ENCODE data around the gene RGS5.

RGS5 gene

DNA sequence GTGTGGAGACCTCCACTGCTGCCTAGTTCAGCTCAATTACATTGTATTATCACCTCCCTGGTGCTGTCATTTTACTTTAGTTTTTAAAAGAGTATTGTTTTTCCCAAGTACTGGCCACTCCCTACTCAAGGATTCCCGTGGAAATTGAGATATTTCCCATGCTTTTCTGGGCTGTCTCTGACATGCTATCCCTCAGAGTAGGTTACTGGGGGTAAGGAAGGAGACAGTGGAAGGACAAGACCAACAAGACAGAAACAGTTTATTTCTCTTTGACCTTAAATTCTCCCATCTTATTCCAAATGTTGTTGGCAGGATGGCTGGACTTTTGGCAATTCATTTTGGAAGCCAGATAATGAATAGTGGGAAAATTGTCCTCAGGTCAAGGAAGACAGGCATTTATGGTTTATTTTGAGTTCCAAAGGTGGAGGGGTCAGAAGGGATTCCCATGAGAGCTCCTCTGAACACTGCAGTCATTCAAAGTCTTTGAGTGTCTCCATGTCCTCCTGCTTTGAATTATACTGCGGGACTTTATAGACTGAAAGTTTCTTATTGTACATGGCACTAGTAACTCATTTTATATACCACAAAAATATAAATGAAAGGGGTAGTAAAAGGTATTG is 20.3 kb downstream of the RGS5 start:
- no peak for DNase-seq (ENCODE audit: low read depth in 2 of 3, low spot score in 2 of 3)

DNA sequence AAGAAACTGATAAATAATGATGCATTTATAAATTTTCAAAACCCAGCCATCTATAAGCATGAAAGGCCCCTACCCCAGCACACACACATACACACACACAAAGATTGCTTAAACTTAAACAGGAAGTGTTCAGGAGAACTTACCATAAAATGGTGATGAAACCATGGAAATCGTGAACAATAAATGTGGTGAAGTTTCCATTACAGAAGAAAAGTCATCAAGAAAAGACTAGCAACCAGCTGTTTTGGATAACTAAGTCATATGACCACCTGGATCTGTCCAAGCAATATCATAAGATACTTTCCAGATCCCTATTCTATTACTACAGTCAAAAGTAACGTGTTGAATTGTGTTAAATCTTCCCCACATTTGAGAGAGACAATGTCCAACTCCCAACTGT is 24.1 kb downstream of the RGS5 start:
- DNase-seq (ENCODE audit: low read depth in 2 of 3, low spot score in 2 of 3), result no peak

DNA sequence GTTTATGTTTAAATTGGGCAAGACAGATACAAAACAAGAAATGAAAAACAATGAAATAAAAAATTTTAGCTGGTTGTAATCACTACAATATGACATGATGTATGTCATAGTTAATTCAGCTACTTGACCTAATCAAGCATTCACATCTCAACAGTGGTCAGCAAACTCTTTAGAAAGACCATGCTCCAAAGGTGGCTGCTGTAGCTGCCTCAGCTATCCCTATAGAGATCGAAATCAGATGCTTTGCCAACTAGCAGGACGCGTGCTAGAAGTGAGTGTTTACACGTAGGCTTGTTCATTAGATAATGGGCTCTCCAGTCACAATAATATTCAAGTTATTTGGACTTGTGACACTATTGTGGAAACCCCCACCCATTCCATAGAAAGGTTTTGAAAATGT is 25.9 kb downstream of the RGS5 start:
- DNase-seq (ENCODE audit: low read depth in 2 of 3, low spot score in 2 of 3), result no peak

DNA sequence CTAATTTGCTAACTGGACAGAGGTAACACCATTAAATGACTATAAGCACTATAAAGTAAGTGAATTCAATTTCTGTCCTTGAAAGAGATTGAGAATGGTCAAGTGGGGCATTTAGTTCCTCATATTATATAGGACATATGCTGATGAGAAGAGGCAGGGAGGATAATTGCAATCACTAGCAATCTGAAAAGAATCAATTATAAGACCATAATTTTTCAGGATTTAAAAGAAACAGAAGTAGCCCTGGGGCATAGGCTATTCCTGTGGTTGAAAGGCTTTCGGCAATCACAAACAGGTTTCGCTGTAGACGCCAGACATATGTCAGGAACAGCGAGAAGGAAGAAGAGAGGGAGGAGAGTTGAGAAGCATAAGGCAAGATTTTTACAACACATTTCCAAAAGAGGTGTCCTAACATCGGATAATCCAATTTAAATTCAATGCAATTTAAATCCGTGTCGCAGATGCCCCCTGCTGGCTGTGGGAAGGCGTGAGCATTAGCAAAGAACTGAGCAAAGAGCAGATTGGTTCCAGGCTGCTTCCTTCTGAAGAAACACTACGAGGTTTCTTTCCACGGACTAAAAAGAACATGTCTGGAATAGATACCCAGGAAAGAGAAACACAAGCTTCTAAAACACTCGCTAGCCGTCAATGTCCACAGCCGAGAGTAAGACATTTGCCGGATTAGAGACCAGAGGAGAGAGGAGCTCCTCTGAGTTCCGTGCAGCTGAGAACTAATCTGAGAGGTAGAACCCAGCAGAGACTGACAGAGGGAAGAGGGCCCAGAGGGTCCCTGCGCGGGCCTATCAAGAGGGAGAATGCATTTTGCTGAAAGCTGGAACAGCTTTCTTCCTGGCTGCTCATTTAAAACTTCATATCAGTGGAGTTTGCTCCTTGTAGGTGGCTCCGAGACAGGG is 27.9 kb downstream of the RGS5 start:
- peak in 2 of 3 experiments; percentile 2 to 7 for DNase-seq (ENCODE audit: low read depth in 2 of 3, low spot score in 2 of 3)

DNA sequence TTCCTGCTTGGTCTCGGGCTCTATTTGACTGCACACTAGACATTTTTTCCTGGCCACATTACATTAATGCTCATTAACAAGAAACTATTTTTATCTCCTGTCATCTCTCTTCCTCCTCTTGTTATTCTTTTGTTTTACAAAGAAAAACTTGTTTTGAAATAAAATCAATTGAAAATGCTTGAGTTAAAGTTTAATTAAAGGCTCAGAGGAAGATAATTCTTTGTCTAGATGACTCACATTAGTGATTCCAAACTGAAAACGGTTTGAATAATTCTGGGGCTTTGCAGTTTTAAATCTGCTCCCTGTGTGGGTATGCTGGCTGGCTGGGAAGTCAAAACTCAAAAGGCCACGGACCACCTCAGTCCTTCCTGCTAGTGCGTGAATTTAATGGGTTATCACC is 29.6 kb downstream of the RGS5 start:
- DNase-seq (ENCODE audit: low read depth in 2 of 3, low spot score in 2 of 3), result no peak

DNA sequence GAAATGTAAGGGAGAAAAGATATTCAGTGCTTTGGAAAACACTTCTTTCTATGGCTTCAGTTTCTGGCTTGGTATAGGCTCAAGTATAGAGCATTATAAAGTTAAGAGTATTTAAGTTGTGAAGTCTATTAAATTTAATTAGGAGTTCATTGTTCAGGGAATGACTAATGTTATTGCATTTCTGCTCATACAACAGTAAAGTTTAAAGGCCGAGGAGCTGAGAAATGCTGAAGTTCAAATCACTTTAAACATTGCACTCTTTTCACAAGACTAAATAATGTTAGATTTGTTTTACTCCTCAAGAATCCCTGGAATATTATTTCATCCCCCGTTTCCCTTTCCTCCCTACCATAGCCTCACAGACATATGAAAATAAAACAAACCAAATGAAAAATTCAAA is 30.1 kb downstream of the RGS5 start:
- no peak for DNase-seq (ENCODE audit: low read depth in 2 of 3, low spot score in 2 of 3)

DNA sequence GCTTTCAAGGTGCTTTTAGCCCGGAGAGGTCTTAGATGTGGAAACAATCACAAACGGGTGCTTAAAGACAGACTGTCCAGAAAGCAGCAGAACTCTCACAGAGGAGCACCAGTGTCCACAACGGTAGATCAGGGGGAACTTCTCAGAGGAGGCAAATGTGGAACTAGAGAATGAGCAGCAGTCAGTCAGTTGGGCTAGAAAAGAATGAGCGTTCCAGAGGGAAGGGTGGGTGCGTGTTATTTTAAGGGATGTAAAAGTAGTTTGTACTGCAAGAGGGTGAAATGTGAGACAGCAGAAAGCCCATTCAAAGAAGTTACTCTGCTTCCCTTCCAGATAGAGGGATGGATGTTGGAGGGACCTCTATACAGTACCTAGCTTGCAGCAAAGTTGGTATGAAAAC is 30.9 kb downstream of the RGS5 start:
- DNase-seq (ENCODE audit: low read depth in 2 of 3, low spot score in 2 of 3), result no peak

DNA sequence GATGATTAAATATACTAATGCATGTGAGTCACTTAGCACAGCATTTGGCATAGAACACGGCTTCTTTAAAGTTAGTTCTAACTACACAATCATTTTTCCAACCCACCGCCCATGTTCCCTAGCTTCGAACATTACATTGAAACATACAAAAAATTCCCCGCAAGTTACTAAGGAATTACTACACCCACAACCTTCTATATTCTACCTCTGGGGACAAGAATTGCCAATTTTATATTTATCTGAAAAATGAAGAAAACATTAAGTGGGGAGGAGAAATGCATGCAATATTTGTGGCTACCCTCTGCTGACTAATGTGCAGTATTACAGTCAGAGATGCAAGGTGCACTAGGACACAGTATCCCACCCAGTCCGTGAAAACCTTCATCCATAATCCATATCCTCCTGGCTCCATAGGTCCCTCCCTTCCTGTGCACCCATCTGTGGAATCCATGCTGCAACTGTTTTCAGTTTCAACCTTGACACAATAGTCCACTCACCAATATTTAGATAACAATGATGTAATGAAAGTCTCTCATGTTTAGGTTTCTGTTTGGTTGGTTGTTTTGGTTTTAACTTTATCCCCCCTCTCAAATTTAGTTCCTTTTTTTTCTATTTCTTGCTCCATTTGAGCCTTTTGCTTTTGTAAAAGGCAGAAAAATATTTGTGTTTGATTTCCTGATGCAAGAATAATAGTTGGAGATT is 31.6 kb downstream of the RGS5 start:
- DNase-seq (ENCODE audit: low read depth in 2 of 3, low spot score in 2 of 3), result no peak

DNA sequence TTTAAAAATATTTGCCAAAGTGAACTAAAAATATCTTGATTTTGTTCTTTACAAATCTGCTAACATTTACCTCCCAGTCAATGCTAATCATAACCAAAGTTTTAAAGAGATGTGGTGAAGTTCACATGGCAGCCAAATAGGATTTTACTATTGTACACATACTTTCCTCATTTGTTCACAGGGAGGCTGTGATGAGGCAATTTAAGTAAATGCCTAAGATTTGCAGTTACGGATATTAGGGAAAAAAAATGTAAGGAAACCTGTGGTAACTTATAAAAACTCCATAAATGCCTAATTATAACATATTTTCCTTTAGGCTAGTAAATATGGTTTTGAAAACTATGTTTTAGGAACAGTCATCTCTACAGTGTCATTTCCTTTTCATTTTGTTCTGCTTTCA is 32.4 kb downstream of the RGS5 start:
- no peak for DNase-seq (ENCODE audit: low read depth in 2 of 3, low spot score in 2 of 3)

DNA sequence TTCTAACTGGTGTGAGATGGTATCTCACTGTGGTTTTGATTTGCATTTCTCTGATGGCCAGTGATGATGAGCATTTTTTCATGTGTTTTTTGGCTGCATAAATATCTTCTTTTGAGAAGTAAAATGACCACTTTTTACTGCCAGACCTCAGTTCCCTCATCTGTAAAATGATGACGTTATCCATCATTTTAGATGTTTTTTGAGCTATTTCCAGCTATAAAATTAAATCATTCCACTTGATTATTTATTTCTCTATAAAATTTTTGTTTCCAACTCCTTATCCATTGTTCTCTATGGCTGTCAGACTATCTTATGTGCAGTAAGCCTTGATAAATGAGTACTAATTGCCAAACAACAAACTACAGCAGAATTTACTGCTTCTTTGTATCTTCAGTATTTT is 33.2 kb downstream of the RGS5 start:
- DNase-seq (ENCODE audit: low read depth in 2 of 3, low spot score in 2 of 3), result no peak

DNA sequence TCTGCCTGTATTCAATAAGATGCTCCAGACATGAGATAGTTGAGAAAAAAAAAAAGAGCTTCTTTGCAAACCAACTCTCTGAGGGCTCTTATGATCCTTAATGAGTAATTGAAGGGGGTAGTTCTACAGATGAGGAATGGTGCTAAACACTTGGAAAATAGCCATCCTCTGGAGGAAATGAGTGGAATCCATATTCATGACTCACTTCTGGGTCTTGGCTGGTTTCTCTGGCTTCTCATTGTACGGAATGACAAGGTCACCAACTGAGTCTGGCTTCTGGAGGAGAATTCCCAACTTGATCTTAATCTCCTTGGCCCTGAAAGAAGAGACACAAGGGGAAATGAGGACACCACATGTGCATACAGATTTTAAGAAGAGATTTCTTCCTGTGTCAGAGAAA is 34.7 kb downstream of the RGS5 start:
- no peak for DNase-seq (ENCODE audit: low read depth in 2 of 3, low spot score in 2 of 3)

DNA sequence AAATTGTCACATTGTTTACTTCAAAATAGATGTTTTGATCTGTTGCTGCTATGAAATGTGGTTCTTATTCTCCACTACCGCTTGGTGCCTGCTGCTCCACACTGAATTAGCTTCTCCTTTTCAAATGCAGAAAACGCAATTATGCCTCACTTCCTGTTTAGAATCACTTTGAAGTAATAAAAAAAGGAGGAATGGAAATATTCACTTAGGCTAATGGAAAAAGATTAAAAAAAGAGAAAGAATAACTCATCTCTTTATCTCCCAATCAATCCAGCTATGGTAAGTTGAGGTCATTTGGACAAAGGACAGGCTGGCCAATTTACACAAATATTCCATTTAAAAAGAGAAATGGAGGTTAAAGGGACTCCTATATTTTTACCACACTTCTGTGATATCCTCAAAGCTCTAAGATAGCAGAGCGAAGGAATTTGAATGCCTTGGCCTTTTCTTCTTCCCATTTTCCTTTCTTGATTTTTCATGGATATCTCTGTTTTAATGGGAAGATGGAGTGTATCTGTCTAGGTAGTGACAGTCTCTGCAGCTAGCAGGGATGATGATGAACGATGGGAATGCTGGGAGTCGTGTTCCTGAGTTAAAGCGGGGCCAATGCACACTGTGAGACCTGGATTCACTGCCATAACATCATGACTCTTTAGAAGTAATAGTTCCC is 35.7 kb downstream of the RGS5 start:
- DNase-seq (ENCODE audit: low read depth in 2 of 3, low spot score in 2 of 3), result no peak

DNA sequence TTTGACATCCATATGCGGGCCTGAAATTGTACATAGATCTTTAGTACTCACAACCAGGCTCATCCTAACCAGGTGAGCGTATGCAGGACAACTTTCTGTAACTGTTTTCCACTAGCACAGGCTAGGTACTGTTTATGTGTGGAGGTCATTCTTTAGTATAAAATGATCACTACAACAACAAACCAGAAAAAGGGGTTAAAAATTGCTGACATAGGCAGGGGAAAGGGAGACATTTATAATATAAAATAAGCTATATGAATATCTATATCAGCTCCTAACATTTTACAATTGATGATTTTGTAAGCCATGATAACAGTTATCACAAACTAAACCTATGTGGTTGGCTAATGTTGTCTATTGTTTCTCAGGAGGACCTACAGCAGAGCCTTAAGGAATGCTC is 37.6 kb downstream of the RGS5 start:
- no peak for DNase-seq (ENCODE audit: low read depth in 2 of 3, low spot score in 2 of 3)

DNA sequence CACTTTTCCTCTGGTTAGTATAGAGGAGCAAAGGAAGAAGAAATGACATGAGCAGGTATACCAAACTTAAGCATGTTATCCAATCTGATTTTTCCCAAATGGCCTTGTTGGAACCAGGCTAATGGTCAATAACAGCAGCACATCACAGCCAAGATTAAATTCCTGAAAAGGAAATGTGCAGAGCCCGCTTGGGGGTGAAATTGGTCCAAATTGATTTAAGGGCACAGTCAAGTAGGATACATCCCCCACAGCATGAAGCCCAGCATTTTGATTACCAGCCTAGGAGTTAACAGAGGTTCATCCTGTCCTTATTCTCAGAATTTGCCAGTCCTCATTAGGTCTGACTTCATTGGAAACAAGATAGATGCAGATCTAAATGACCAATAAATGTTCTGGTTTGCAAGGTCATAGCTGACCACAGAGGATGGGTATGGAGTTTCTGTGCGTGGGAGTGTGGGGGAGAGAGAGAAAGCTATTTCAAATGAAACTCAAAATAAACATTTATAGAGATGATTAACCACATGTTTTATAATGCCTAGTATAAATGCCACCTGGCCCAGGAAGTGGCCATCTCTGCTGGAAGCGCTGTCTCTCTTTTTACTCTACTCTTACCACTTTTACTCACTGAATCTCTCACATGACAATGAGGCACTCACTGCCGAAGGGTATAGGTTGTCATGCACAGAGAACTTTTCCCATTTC is 38.7 kb downstream of the RGS5 start:
- no peak for DNase-seq (ENCODE audit: low read depth in 2 of 3, low spot score in 2 of 3)

DNA sequence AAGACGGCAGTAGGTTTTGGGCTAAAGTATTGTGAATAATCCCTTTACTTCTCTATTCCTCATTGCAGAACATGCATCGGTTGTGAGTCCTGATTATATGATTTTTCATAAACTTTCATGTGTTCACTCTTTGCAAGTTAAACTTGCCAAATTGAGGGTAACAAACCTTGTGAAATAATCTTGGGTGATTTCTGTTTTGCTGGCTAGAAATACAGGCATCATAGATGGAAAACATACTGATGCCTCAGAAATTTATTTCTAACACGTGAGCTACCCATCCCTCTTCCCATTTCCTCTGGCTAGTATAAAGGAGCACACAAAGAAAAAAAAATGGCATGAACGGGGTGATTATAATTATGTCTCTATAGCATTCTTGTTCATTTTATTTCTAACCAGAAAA is 39.6 kb downstream of the RGS5 start:
- DNase-seq (ENCODE audit: low read depth in 2 of 3, low spot score in 2 of 3), result no peak

DNA sequence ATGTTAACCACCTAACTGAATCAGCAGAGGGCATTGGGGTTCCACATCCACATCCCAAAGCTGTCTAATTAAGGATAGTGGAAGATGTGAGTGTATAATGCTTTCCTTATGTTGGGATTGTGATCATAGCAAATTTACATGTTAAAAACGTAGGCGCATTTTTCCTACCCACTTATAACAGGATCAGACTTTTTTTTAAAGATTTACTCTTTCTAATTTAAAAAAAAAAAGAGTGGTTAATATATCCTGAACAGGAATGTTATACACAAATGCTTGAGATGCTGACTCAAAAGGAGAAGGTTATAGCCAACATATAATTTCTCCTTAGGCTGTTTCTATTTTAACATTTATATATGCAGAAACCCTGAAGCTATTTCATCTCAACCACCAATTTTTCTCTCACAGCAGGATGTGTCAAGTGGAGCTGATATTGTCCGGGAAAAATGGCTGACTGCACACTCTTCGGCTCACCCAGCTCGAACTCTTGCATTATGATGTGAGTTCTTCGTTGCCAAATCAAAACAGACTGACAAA is 40.3 kb downstream of the RGS5 start:
- no peak for DNase-seq (ENCODE audit: low read depth in 2 of 3, low spot score in 2 of 3)

DNA sequence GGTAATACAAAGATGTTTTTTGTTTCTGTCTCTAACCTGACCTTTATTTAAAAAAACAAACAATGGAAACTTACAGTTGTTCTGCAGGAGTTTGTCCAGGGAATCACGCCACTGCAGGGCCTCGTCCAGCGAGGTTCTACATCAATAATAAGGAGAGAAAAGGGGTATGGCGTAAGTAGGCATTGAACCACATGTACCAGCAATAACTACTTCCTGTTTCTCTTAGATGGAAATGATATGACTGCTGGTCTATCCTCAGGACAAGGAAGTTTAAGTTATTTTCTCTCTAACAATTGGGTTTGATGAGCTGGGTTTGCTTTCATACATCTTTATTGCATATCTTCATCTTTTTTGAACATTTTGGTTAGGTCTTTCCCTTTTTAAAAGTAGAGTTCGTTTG is 40.9 kb downstream of the RGS5 start:
- DNase-seq (ENCODE audit: low read depth in 2 of 3, low spot score in 2 of 3), result no peak

DNA sequence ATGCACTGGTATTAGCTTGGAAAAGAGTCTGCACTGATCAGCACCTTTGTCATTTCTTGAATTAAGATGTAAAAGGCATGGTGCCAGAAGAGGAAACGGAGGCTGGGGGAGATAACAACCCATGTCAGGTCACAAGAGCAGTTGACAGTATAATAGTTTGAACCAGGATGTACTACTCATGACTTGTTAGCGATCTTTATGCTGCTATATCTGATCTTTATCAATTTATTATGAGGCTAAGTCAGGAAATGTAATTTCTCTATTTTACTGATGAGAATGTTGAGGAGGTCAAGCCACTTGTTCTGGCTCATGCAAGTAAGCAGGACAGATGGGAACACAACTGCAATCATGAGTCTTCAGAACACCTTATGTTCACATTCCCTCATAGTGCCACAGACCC is 41.4 kb downstream of the RGS5 start:
- DNase-seq (ENCODE audit: low read depth in 2 of 3, low spot score in 2 of 3), result no peak

DNA sequence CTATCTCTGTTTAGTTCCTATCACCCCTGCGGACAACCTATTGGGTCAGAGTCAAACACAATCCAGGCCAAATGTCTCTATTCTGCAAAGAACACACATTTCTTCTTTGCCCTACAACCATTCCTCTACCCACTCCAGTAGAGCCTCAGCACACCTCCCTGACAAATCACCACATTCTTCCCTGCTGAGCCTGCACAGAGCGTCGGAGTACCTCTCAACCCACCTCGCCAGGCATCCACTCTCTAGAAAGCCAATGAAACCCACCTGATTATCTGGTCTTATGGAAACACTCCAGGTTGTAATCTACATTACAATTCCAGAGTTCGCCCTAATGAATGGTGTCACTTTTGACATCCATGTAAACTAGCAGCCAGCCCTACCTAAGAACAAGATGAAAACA is 47.1 kb downstream of the RGS5 start:
- no peak for DNase-seq (ENCODE audit: low read depth in 2 of 3, low spot score in 2 of 3)

DNA sequence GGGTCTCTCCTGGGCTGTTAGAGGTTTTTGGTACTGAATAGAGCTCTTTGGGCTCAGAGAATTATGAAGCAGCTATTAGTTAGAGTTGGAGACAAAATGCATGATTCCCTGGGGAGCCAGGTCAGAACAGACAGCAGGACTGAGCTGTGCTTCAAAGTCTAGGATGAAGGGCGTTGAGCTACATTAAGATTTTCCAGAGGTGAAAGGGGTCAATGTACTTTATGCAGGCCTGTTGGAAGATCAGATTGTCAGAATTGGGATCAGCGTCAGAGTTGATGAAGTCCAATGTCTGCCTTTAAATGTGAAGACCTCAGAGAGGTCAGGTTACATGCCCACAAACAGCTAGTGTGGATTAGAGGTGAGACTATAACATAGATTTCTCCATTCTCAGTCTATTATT is 53.8 kb downstream of the RGS5 start:
- DNase-seq (ENCODE audit: low read depth in 2 of 3, low spot score in 2 of 3), result no peak

DNA sequence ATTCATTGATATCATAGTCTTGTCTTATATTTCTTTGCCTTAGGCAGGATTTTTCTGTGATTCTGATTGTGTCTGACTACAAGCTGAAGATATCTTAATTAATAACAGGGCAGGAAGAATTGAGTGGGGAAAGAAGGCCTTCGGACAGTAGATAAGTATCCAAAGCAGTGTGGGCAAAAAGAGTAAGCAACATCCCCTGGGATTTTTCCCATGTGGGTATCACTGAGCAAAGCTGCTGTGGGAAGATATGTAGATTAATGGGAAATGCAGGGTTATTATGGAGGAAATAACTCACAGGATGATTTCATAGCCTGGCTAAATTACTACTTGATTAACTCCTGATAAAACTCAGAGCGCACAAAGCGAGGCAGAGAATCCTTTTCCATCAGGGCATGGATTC is 55.7 kb downstream of the RGS5 start:
- DNase-seq (ENCODE audit: low read depth in 2 of 3, low spot score in 2 of 3), result no peak
